Activated CD4-positive, alpha-beta T cell treated with anti-CD3 and anti-CD28 coated beads for 36 hours (primary cell): ENCODE results near the gene SMG5. TPM values are rescaled to one million over a fixed set of nuclear protein-coding genes. Genes with fewer than 3 reads are reported as not detected.
A peak's percentile ranks its signal among the peaks of the same experiment; 100 is the strongest.
"Not testable (repeated sequence)": the region's sequence is repeated elsewhere in the genome, so short reads cannot be mapped to it uniquely, and the experiment has no call there.

Experiments used
- ATAC-seq: fragments of 200-7000 bp; cut with Tn5 transposase; one replicate; pipeline ENCODE4 v1.10.0; 2021; ENCODE audit warnings: mild to moderate bottlenecking, moderate library complexity
- CTCF ChIA-PET: fragments of 350-600 bp; sonication (Branson Sonifier 250); formaldehyde crosslinking; loops from one replicate; lab custom pipeline; 2021; ENCODE audit warnings: antibody characterized with exemption; lab: Charles Lee
- POLR2A ChIA-PET: fragments of 350-600 bp; sonication (Branson Sonifier 250); formaldehyde crosslinking; loops from one replicate; lab custom pipeline; 2021; ENCODE audit warnings: antibody characterized with exemption, inconsistent platforms; lab: Charles Lee
- DNase-seq: peaks from one replicate; pipeline ENCODE4 v3.0.0-alpha.2; 2020
- H3K27ac Mint-ChIP-seq: one replicate; pipeline ENCODE4 v1.8.0; 2021; ENCODE audit warnings: mixed read lengths
- H3K27me3 Mint-ChIP-seq: one replicate; pipeline ENCODE4 v1.8.0; 2021; ENCODE audit warnings: mixed read lengths
- H3K36me3 Mint-ChIP-seq: one replicate; pipeline ENCODE4 v1.8.0; 2021; ENCODE audit warnings: low read depth, mixed read lengths
- H3K4me1 Mint-ChIP-seq: one replicate; pipeline ENCODE4 v1.8.0; 2021; ENCODE audit warnings: mixed read lengths
- H3K4me3 Mint-ChIP-seq: one replicate; pipeline ENCODE4 v1.8.0; 2021; ENCODE audit warnings: mild to moderate bottlenecking, moderate library complexity, mixed read lengths
- H3K9me3 Mint-ChIP-seq: one replicate; pipeline ENCODE4 v1.8.0; 2021; ENCODE audit warnings: low read depth, mixed read lengths
- intact Hi-C, 2 experiments: fragments of 100-400 bp; cut with DNase I in 1 of 2; cut with micrococcal nuclease in 1 of 2; formaldehyde crosslinking; loops; one replicate each; pipeline versions ENCODE4 v1.14.2 to v1.15.1; 2022 to 2024; cut with DNase I, micrococcal nuclease
- total RNA-seq, 2 experiments: library from RNA; stranded (reverse); gene quantifications; one replicate each; pipeline ENCODE4 v1.2.3, GENCODE V29; 2021

The SMG5 gene, protein sequence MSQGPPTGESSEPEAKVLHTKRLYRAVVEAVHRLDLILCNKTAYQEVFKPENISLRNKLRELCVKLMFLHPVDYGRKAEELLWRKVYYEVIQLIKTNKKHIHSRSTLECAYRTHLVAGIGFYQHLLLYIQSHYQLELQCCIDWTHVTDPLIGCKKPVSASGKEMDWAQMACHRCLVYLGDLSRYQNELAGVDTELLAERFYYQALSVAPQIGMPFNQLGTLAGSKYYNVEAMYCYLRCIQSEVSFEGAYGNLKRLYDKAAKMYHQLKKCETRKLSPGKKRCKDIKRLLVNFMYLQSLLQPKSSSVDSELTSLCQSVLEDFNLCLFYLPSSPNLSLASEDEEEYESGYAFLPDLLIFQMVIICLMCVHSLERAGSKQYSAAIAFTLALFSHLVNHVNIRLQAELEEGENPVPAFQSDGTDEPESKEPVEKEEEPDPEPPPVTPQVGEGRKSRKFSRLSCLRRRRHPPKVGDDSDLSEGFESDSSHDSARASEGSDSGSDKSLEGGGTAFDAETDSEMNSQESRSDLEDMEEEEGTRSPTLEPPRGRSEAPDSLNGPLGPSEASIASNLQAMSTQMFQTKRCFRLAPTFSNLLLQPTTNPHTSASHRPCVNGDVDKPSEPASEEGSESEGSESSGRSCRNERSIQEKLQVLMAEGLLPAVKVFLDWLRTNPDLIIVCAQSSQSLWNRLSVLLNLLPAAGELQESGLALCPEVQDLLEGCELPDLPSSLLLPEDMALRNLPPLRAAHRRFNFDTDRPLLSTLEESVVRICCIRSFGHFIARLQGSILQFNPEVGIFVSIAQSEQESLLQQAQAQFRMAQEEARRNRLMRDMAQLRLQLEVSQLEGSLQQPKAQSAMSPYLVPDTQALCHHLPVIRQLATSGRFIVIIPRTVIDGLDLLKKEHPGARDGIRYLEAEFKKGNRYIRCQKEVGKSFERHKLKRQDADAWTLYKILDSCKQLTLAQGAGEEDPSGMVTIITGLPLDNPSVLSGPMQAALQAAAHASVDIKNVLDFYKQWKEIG
- 10 to 100 TPM; 61.7 to 64.6 TPM for total RNA-seq

DNA sequence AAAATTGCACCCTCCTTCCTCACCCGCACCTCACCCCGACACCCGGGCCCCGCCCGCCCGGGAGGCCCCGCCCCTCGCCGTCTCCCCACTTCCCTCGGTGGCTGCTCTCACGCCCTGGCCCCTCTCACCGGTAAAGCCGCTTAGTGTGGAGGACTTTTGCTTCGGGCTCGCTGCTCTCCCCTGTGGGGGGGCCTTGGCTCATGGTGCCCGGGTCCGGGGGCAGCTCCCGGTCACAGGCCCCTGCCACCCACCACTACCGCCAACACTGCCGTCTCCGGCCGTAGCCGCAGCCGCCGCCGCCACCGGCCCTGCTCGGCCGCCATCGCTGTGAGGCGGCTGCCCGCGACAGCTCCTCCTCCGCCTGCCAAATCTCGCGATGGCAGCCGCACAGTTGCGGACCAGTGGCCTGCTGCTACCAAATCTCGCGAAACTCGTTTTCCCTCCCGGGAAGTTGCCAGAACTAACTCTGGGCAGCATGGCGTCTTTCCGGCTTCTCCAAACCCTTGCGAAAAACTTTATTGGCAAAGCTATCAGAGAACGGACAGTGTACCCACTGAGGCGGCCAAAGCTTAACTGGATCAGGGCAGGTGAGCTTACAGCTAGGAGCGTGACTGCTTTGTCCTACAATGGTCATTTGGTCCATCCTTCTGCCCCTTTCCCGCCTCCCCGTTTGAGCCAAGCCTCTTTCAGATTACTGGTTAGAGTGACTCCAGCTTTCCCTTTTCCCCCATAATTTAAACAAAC lies at the start of gene SMG5:
SMG5 (minus strand) TSS at position 347 of the 744 bp plus-strand sequence; CDS start at position 202, 145 bp downstream.
- ChIA-PET CTCF (interaction anchor here (0.6 to 2.0 kb wide), 20 partner anchors 8 to 228 kb away, joined by 3 to 14 read pairs (median 4); partner anchors contain the start of genes CCT3, LAMTOR2 and PMF1), POLR2A (interaction anchor here (0.5 to 1.7 kb wide), 13 partner anchors 11 to 545 kb away, joined by 3 to 8 read pairs (median 3); partner anchors contain the start of genes GLMP and PMF1)
- H3K4me1 Mint-ChIP-seq: peaks cover 29% of the 10 kb centered on the region
- ATAC-seq (peak; percentile 92), DNase-seq (peak; percentile 98)
- H3K27ac Mint-ChIP-seq: peak within 1 kb of the TSS; percentile 92
- H3K9me3 Mint-ChIP-seq: no peaks in the 10 kb centered on the region
- H3K27me3 Mint-ChIP-seq: no peaks in the 10 kb centered on the region
- intact Hi-C loops: loop anchor here (1.0 to 5.0 kb wide), 19 partner anchors 13 to 484 kb away; partner anchors contain the start of genes CCT3 (in 2 of the 2), SLC25A44 (in 2 of the 2), TSACC (in 2 of the 2) and ARHGEF2 (in 1 of the 2)
- H3K36me3 Mint-ChIP-seq: peaks cover 28% of the 10 kb centered on the region
- peak within 1 kb of the TSS; percentile 96 for H3K4me3 Mint-ChIP-seq

GRCh38 chr1:156323179-156323578 lies 40.6 kb upstream of the SMG5 start:
- H3K4me1 Mint-ChIP-seq, DNase-seq, ATAC-seq, H3K27me3 Mint-ChIP-seq, intact Hi-C loops, H3K9me3 Mint-ChIP-seq, H3K4me3 Mint-ChIP-seq, H3K27ac Mint-ChIP-seq: not testable (repeated sequence)
- CTCF ChIA-PET: interaction anchor here (0.7 to 1.5 kb wide), 3 partner anchors 13 to 178 kb away, joined by 3 read pairs; no protein-coding TSS in a partner anchor
- POLR2A ChIA-PET: interaction anchor here (0.6 kb wide), 1 partner anchor 19 kb away, joined by 3 read pairs; no protein-coding TSS in a partner anchor
- peaks cover 51% of the 10 kb centered on the region for H3K36me3 Mint-ChIP-seq

GRCh38 chr1:156320560-156320959 lies 37.9 kb upstream of the SMG5 start:
- peaks cover 59% of the 10 kb centered on the region for H3K36me3 Mint-ChIP-seq

DNA sequence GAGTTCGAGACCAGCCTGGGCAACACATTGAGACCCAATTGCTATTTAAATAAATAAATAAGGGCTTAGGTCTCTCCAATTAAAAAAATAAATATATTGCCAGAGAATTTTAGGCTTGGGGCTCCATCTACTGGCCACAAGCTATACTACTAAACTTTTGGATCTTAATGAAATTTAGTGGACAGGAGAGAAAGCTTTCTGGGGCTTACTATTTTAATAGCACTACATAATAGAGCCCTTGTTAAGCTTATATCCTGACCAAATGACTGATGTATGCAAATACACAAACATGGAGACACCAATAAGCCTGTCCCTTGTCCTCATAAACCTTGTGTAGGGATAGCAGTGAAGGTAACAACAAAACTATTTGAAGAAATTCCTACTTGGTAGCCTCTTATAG lies 37.0 kb upstream of the SMG5 start:
- CTCF ChIA-PET: interaction anchor here (0.7 to 2.8 kb wide), 19 partner anchors 9 to 289 kb away, joined by 3 to 13 read pairs (median 5); partner anchors contain the start of genes CCT3, TMEM79 and TSACC
- no peak for ATAC-seq
- Mint-ChIP-seq H3K4me1 (no peaks in the 10 kb centered on the region), H3K27ac (no peak overlapping the region), H3K27me3 (no peaks in the 10 kb centered on the region), H3K36me3 (peaks cover 58% of the 10 kb centered on the region), H3K4me3 (no peak overlapping the region), H3K9me3 (no peaks in the 10 kb centered on the region)
- POLR2A ChIA-PET: no interaction called here
- DNase-seq: peak; percentile 38
- intact Hi-C loops: loop anchor here (1.0 to 10.0 kb wide), 4 partner anchors 173 to 229 kb away; no protein-coding TSS in a partner anchor

More at GRCh38 chr1:156320560-156320959, 37.9 kb upstream of the SMG5 start:
- POLR2A ChIA-PET: no interaction called here
- Mint-ChIP-seq H3K9me3 (no peaks in the 10 kb centered on the region), H3K27me3 (no peaks in the 10 kb centered on the region), H3K4me3 (no peak overlapping the region), H3K4me1 (no peaks in the 10 kb centered on the region), H3K27ac (no peak overlapping the region)
- ATAC-seq (no peak), DNase-seq (no peak)
- CTCF ChIA-PET: interaction anchor here (1.0 to 1.8 kb wide), 4 partner anchors 13 to 289 kb away, joined by 3 to 5 read pairs (median 4); no protein-coding TSS in a partner anchor
- intact Hi-C loops: loop anchor here in 1 of 2 experiments (1.0 kb wide), 1 partner anchor 179 kb away; no protein-coding TSS in a partner anchor

DNA sequence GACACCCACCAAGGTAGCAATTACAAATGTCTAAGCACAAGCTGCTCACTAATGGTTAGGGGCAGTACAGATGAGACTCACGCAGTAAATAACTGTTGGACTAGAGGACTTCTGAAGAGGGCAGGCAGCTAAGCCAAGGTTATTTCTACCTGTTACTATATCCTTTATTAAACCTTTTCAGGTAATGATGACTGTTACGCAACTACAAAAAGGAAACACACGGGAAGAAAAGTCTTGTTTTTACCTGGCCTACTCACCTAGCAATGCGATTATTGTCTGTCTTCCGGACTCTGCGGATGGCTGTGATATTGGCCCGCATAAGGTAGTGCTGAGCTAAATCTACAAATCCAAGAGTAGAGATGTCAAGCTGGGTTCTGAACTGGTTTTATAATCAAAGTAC lies 34.3 kb upstream of the SMG5 start:
- ChIA-PET POLR2A (no interaction called here), CTCF (interaction anchor here (0.7 to 1.8 kb wide), 5 partner anchors 13 to 228 kb away, joined by 3 to 5 read pairs (median 3); no protein-coding TSS in a partner anchor)
- Mint-ChIP-seq H3K27ac (no peak overlapping the region), H3K4me1 (no peaks in the 10 kb centered on the region), H3K36me3 (peaks cover 58% of the 10 kb centered on the region), H3K9me3 (no peaks in the 10 kb centered on the region), H3K27me3 (no peaks in the 10 kb centered on the region), H3K4me3 (no peak overlapping the region)
- ATAC-seq (no peak), DNase-seq (no peak)
- intact Hi-C loops: loop anchor here in 1 of 2 experiments (10.0 kb wide), 1 partner anchor 172 kb away; no protein-coding TSS in a partner anchor

- DNase-seq (no peak), ATAC-seq (no peak)
- POLR2A ChIA-PET: no interaction called here
- CTCF ChIA-PET: interaction anchor here (0.7 to 1.8 kb wide), 5 partner anchors 9 to 165 kb away, joined by 3 to 6 read pairs (median 3); partner anchors contain the start of gene TMEM79
- peaks cover 52% of the 10 kb centered on the region for H3K36me3 Mint-ChIP-seq
- no peaks in the 10 kb centered on the region for H3K27me3 Mint-ChIP-seq
- H3K4me3 Mint-ChIP-seq: no peak overlapping the region
- no peaks in the 10 kb centered on the region for H3K9me3 Mint-ChIP-seq
- intact Hi-C loops: loop anchor here in 1 of 2 experiments (10.0 kb wide), 1 partner anchor 166 kb away; no protein-coding TSS in a partner anchor
- H3K27ac Mint-ChIP-seq: no peak overlapping the region
- no peaks in the 10 kb centered on the region for H3K4me1 Mint-ChIP-seq
Observed at GRCh38 chr1:156310962-156311361, 28.3 kb upstream of the SMG5 start.

DNA sequence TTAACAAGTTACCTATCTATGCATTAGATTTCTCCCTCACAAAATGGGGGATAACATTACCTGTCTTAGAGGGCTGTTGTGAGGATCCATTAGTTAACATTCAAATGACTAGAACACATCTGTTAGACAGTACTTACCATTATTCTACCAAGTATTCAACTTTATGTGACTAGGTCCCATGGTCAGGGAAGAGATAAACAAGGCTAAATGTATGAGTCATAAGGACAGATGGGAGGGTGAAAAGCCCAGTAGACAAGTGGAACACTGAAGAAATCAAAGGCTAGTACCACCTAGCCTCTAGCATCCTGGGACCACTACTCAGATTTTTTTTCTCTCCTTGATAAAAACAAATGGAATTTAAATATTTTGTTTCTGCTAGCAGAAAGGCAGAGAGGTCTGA lies 25.5 kb upstream of the SMG5 start:
- no peak for ATAC-seq
- no peaks in the 10 kb centered on the region for H3K27me3 Mint-ChIP-seq
- H3K4me3 Mint-ChIP-seq: no peak overlapping the region
- DNase-seq: no peak
- ChIA-PET CTCF (interaction anchor here (0.8 to 1.1 kb wide), 2 partner anchors 12 to 162 kb away, joined by 3 to 4 read pairs; no protein-coding TSS in a partner anchor), POLR2A (no interaction called here)
- H3K4me1 Mint-ChIP-seq: no peaks in the 10 kb centered on the region
- H3K27ac Mint-ChIP-seq: no peak overlapping the region
- no peaks in the 10 kb centered on the region for H3K9me3 Mint-ChIP-seq
- peaks cover 48% of the 10 kb centered on the region for H3K36me3 Mint-ChIP-seq
- intact Hi-C loops: no loop called here

DNA sequence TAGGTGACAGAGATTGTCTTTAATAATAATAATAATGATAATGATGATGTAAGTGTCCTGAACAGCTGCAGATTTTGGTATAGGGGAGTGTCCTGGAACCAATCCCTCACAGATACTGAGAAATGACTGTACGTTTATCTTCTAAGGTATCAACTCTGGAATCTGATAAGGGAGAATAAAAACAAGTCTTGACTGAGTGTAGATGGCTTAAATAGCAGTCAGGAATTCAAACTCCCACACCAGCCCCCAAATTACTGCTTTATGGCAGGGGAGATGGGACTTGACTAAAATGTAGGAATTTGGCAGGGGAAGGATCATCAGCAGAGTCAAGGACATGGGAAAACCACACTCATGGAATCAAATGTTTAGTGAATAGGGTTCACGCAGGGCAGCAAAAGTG lies 22.6 kb upstream of the SMG5 start:
- ChIA-PET CTCF (interaction anchor here (0.6 to 1.6 kb wide), 2 partner anchors 22 to 222 kb away, joined by 3 to 4 read pairs; no protein-coding TSS in a partner anchor), POLR2A (no interaction called here)
- Mint-ChIP-seq H3K27ac (no peak overlapping the region), H3K4me3 (no peak overlapping the region), H3K4me1 (no peaks in the 10 kb centered on the region), H3K36me3 (peaks cover 30% of the 10 kb centered on the region), H3K27me3 (no peaks in the 10 kb centered on the region), H3K9me3 (no peaks in the 10 kb centered on the region)
- intact Hi-C loops: no loop called here
- DNase-seq (no peak), ATAC-seq (no peak)

GRCh38 chr1:156303241-156303640 lies 20.6 kb upstream of the SMG5 start:
- Mint-ChIP-seq H3K27me3 (no peaks in the 10 kb centered on the region), H3K36me3 (peaks cover 27% of the 10 kb centered on the region), H3K4me3 (no peak overlapping the region), H3K9me3 (no peaks in the 10 kb centered on the region), H3K4me1 (no peaks in the 10 kb centered on the region), H3K27ac (no peak overlapping the region)
- ChIA-PET CTCF (interaction anchor here (0.7 to 1.6 kb wide), 5 partner anchors 14 to 197 kb away, joined by 3 to 5 read pairs (median 4); partner anchors contain the start of gene SMG5), POLR2A (interaction anchor here (0.5 to 1.1 kb wide), 4 partner anchors 9 to 328 kb away, joined by 3 to 5 read pairs (median 3); partner anchors contain the start of gene SMG5)
- DNase-seq (no peak), ATAC-seq (no peak)
- intact Hi-C loops: no loop called here
